Activated effector memory CD4-positive, alpha-beta T cell treated with Interleukin-2 at 50 U/mL for 16 hours (primary cell): ENCODE results near the gene FRYL.
"Not testable (repeated sequence)": the region's sequence is repeated elsewhere in the genome, so short reads cannot be mapped to it uniquely, and the experiment has no call there.

ENCODE experiments used
- DNase-seq: peaks from one replicate; pipeline ENCODE4 v3.0.0-alpha.2; 2020

The FRYL gene

DNA sequence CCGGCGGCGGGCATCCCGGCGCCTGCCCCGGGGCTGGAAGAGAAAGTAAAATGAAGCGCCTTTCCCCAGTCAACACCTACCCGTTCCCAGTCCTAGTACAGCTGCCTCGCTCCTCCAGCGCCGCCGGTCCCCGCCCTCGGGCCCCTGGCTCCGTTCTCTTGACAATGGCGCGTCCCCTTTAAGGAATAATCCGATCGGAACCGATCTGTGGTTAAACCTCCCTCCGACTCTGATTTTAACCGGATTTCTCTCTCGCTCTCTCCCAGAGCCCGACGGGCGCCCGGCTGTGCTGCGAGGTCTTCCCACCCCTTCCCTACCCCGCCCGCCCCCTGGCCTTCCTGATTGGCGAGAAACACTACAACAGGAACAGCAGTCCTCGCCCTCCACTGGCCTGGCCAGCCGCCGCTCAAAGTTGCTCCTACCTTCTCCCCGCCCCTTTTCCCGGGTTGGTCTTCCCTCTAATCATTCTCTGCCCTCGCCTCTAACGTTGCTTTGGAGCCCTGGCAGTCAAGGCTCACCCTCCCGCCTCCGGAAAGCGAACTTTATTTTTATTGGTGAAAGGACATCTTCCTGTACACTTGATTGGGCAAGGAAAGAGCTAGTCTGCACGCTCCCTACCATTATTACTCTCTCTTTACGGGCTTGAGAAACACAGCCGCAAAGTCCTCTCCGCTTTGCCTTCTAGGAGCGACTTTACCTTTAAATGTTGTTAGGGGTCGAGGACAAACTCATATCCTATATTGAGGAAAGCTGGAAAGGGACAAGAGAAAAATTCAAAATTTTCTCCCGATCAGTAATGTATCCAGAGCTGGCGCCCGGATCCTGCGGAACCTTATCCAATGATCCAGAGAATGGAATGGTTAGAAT, at the start of gene FRYL:
Gene FRYL, minus strand, starts transcription at position 282 of the 867 bp plus-strand sequence. CDS start 145,869 bp downstream, outside the sequence.
- peak; percentile 97 for DNase-seq

DNA sequence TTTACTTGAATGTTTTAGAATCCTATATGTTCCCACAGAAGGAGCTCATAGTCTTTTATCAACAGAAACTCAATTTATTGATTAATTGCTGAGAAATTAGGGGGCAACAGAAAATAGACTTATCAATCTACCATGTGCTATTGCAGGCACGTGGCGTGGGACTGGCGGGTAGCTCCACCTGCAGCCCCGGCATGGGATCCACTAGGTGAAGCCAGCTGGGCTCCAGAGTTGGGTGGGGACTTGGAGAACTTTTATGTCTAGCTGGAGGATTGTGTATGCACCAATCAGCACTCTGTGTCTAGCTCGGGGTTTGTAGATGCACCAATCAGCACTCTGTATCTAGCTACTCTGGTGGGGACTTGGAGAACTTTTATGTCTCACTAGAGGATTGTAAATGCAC, 47.5 kb upstream of the FRYL start:
- DNase-seq, result no peak

DNA sequence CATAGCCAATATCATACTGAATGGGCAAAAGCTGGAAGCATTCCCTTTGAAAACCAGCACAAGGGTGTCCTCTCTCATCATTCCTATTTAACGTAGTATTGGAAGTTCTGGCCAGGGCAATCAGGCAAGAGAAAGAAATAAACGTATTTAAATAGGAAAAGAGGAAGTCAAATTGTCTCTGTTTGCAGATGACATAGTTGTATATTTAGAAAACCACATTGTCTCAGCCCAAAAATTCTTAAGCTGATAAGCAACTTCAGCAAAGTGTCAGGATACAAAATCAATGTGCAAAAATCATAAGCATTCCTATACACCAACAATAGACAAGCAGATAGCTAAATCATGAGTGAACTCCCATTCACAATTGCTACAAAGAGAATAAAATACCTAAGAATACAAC, 41.4 kb upstream of the FRYL start:
- not testable (repeated sequence) for DNase-seq

DNA sequence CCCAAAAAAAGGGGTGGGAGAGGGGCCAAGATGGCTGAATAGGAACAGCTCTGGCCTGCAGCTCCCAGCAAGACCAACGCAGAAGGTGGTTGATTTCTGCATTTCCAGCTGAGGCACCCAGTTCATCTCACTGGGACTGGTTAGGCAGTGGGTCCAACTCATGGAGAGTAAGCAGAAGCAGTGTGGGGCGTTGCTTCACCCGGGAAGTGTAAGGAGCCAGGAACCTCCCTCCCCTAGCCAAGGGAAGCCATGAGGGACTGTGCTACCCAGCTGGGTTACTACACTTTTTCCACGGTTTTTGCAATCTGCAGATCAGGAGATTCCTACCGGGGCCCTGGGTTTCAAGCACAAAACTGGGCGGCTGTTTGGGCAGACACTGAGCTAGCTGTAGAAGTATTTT, 36.9 kb upstream of the FRYL start:
- no peak for DNase-seq

DNA sequence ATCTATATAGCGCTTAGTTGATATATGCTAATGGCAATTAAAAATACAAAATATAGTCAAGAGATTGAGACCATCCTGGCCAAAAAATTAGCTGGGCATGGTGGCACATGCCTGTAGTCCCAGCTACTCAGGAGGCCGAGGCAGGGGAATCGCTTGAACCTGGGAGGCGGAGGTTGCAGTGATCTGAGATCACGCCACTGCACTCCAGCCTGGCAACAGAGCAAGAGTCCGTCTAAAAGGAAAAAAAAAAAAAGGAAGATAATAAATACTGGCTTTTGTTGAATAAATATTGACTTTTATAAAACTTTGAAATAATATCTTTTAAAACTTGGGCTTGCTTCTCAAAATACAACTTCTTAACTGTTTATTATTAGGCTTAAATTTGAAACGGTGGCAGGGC, 36.2 kb upstream of the FRYL start:
- not testable (repeated sequence) for DNase-seq

DNA sequence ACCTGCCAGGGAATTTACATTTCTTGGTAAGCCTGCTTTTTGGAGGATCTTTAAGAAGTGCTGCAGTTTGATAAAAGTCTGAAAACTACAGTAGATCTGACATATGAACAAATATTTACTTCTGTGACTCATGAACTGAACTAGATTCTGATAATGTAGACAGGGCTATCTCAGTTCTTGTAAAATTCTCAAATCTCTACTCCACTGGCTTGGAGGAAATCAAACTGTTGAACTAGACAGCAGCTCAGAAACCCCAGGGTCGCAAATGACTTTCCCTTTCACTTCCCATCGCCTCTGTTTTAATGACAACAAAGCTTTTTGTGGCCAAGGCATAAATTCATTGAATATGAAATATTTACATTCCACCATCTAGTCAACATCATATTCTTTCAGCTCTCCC, 35.4 kb upstream of the FRYL start:
- no peak for DNase-seq

DNA sequence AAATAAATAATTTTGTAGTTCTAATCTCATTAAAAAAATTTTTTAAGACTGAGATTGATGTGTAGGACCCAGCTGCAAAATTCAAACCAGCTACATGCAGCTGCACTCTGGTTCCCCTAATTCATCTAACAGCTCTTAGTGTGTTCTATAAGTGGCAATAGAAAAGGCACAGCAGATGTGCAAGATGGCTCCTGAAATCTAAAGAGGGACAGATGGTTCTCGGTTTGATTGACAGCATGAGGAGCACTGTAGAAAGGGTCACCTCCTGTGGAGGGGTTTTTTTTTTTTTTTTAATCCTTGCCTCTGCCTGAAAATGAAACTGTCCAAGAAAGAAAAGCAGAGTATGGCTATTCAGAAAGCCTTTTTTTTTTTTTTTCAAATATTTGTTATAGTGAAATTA, 33.9 kb upstream of the FRYL start:
- no peak for DNase-seq

DNA sequence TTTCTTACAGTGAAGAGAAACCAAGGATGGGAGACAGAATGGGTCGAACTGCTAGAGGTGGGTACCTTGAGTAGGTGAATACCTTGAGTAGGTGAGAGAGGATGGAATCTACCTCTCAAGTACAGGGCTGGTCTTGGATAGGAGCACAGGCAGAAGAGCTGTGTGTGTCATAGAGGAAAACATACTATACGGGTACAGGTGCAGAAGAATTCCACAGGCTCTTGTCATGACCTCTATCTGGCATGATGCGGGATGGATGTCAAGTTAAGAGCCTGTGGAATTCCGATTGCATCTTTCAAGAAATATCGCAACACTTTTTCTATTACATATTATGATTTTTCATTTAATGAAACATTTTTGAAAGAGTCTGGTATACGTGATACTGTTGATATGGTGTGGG, 32.8 kb upstream of the FRYL start:
- no peak for DNase-seq

DNA sequence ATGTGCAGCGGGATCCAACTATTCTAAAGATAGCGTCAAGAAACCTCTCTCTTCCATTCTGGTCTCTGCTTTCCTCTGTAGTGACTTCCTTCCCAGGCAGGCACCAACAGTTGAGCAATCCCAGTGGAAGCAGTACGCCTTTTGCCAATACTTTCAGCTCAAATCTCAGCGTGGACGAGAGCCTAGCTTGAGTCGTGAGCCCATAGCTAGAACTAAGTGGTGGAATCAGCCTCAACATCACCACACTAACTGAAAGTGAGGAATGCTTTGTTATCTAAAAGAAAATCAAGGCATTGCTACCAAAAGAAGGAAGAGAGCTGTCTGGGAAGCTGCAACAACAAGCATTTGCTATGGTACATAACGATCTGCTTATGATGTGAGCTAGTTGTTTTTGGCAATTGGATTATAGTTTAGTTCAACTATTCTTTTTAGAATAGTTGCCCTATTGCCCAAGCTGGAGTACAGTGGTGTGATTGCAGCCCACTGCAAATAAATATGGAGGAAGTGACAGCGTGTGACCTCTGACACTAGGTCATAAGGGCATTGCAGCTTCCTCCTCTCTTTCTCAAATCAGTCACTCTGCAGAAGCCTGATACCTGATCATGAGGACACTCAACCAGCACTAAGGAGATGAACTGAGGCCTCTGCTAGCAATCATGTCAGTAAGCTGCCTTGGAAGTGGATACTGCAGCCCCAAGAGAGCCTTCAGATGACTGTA, 24.7 kb upstream of the FRYL start:
- DNase-seq, result no peak

DNA sequence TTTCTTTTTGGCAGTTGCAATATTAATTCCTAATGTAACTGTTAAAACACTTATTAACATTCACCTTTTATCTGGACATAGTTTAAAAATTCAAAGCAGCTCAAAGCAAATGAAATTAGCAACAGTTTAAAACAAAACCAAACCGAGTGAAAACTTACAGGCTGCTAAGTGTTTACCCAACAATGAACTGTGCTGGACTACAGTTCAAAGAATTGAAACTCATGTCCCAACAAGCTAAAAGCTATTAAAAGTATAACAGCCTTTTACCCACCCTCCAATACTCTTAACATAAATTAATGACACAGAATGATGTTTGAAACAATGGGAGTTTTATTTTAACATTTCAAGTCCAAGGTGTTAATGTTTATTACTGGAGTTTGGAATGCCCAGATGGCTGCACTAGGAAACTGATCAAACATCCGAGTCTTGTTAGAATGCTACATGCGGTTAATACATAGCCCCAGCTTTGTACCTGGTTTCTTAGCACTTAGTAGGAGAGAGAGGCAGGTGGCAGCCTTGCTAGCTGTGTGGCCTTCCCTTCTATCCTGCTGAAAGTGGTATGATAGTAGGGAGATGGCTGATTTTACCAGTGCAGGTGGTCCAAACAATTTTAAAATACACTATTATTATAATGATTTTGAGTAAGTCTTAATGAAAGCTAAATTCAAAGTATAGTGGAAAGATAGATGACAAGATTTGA, 21.1 kb upstream of the FRYL start:
- DNase-seq, result no peak

DNA sequence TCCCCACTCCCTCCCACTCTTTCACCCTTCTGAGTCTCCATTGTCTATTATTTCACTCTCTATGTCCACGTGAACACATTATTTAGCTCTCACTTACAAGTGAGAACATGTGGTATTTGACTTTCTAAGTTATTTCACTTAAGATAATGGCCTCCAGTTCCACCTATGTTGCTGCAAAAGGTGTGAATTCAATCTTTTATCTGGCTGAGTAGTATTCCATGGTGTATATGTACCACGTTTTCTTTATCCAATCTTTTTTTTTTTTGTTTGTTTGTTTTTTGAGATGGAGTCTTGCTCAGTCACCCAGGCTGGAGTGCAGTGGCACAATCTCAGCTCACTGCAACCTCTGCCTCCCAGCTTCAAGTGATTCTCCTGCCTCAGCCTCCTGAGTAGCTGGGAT, 20.1 kb upstream of the FRYL start:
- not testable (repeated sequence) for DNase-seq

DNA sequence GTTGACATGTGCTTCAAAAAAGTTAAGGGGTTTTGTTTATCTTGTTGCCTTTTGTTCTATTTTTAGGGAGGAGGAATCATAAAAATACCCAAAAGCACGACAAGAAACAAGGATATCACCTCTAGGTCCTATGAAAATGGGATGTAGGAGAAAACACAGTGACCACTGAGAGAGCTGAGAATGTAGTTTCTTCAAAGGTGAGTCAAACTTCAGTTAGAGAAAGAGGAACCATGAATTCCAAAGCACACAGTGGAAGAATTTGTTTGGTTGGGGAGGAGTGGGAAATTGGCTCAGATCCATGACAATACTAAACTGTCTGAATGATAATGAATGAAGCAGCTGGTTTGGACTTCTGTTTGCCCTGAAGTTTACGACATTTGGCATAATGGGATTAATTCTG, 19.1 kb upstream of the FRYL start:
- no peak for DNase-seq

DNA sequence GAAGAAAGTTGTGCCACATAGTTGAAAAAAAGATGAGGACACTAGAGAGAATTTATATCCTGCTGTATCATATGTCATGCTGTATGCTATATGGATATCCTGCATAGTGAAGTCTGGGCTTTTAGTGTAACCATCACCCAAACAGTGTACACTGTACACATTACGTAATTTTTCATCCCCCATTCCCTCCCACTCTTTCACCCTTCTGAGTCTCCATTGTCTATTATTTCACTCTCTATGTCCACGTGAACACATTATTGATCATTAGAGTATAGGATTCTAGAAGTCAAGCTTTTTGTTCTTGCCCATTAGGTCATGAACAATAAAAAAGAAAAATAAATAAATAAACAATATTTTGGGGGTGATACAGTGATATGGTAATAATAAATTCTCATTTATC, 18.0 kb upstream of the FRYL start:
- no peak for DNase-seq

DNA sequence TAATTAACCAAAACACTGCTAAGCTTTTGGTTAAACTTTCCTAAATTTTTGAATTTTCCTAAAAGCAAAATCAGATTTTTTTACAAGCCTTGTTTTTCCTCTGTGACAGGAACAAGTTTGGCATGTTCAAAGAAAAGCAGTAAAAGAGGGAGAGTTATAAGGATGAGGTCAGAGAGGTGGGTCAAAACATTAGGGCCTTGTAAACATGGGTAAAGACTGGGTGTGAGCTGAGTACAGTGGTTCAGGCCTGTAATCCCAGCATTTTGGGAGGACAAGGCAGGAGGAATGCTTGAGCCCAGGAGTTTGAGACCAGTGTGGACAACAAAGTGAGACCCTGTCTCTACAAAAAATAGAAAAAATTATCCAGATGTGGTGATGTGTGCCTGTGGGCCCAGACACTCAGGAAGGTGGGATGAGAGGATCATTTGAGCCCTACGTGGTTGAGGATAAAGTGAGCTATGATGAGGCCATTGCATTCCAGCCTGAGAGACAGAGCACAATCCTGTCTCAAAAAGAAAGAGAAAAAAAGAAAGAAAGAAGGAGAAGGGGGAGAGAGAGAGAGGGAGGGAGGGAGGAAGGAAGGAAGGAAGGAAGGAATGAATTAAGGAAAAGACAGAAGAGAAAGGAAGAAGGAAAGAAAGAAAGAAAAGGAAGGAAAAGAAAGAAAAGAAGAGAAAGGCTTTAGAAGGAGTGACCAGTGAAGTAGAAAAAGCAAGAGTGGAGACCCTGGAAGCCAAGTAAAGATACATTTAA, 17.0 kb upstream of the FRYL start:
- no peak for DNase-seq

DNA sequence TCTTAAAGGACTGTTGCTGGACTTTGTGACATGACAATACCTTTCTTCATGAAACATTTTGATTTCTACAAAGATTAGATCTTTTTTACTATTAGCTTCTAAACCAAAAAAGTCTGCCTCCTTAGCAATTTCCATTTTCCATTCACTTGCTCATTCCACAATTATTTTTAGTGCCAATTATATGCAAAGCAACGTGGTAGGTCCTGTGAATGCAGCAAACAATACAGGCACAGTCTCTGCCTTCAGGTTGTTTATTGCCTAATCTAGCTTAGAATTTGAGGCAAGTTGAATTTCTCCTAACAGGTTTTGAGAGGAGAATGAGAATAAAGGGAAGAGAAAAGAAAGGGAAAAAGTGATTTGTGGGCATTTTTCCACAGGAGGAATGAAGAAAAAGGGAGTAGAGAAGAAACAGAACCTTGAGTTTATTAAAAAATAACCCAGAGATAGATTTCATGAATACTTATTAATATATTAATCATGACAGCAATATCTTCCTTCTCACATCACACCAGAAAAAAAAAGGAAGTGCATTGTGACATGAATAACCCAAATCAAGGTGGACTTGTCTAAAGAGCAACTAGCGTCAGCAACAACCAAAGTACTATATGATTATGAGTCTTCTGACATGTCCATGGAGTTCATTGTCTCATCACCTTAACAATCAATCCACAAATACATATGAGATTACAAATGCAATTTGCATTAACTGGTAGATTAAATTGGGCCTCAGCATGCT, 16.3 kb upstream of the FRYL start:
- DNase-seq, result no peak

DNA sequence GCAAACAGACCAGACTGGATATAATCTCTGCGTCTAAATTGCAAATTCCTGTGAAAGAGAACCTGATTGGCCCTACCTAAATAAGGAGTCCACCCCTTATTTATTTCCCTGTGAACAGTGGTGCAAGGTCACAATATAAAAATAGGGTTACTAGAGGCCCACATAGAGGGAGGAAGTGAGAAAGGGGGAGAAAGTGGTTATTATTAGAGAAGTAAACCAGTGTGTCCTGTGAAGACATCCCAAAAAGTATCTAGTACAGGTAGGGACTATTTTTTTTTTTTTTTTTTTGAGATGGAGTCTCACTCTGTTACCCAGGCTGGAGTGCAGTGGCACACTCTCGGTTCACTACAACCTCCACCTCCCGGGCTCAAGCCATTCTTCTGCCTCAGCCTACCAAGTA, 15.0 kb upstream of the FRYL start:
- no peak for DNase-seq

DNA sequence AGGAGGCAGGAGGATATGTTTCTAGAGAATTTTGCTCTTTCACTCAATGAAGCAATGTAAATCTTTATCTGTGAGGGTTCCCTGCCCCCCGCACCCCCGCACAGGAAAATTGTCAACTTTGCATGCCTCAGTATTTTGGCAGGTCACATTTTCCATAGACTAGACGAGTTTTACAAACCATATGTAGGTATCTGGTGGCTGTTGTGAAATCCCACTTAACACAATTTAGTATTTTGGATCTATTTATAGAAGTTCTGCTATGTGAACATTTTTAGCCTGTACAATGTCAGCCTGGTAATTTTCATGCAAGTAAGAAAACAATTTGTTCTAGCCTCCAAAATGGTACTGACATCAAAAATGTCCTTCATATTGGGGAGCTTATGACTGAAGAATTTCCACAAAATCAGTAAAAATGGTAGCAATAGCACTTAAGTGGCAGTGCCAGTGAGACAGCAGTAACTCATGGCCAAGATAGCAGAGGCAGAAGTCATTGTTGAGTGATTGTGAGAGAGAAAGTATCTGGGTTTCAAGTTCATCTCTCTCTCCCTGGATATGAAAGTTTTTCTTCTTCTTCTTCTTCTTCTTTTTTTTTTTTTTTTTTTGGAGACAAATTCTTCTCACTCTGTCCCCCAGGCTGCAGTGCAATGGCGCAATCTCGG, 12.4 kb upstream of the FRYL start:
- DNase-seq, result no peak

DNA sequence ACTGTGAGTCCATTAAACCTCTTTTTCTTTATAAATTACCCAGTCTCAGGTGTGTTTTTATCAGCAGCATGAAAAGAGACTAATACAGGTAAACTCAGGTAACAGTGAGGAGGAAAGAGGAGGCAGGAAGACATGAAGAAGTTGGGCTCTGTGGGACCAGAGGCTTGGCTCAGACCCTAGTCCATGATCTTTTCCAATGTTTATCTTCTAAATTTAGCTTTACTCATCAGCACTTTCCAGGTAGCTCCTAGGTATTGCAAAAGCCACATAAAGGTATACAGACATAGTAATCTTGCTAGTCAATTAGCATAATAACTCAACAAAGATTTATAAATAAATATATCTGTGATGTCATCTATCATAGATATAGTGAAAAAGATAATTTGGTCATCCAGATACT, 11.2 kb upstream of the FRYL start:
- DNase-seq, result no peak

DNA sequence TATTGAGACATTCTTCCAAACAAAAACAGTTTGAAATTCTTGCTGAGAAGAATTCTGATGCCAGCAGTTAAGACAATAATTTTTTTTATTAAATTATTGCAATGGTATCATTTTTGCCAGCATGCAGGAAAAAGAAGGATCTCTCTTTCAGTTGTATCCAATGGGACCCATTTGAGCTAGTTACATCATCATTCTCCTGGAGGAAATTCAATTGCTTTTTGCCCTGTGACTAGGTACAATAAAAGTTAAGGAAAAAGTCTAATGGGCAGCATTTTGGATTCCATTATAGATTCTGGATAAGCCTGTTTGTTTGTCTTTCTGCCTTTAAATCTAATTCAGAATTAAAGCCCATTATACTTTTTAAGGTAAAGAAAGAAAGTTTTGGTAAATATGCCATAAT, 10.5 kb upstream of the FRYL start:
- DNase-seq, result no peak

DNA sequence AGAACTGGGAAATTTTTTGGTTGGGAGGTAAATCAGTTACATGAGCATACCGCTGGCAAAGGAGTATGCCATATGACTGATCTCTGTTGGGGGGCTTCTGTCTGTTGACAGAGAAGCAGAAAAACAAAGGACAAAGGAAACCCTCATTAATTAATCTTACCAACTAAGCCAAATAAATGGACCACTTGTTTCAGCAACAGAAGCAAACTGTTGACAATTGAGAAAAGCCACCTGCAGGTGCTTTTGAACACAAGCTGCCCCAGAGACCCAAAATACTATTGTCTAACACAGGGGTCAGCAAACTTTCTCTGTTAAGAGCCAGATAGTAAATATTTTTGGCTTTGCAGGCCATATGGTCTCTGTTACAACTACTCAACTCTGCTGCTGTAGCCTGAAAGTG, 7.0 kb upstream of the FRYL start:
- DNase-seq, result no peak

DNA sequence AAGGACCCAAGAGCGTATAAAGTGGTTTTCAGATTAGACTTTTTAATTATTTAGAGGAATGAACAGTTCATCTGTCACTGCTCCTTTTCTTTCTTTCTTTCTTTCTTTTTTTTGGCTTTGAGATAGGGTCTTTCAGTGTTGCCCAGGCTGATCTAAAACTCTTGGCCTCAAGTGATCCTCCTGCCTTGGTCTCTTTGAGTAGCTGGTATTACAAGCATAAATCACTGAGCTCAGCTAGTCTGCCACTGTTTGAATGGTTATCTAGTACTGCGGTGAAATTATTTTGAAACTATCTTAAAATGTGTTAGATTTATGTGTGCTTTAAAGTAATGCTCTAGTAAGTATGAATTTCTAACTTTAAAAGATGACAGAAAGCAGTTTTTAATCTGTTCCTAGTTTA, 6.5 kb upstream of the FRYL start:
- DNase-seq, result no peak

DNA sequence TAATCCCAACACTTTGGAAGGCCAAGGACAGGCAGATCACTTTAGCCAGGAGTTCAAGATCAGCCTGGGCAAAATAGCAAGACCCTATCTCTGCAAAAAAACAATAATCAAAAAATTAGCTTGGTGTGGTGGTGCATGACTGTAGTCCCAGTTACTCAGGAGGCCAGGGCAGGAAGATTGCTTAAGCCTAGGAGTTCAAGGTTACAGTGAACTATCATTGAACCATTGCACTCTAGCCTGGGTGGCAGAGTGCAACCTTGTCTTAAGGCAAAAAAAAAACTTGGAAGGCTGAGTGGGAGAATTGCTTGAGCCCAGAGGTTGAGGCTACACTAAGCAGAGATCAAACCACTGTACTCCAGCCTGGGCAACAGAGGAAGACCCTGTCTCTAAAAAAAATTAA, 5.2 kb upstream of the FRYL start:
- no peak for DNase-seq
